Mammary epithelial cell (primary cell): ENCODE results near the gene DPH1.

Source experiments
- CTCF ChIP-seq, 2 donors: IDR thresholded peaks in 1 of 2; conservative IDR thresholded peaks in 1 of 2; 2 replicates each; pipeline ENCODE4 v1.5.1; 2011 to 2012; ENCODE audit warnings: inconsistent platforms in 2 of 2, low read length in 2 of 2, mild to moderate bottlenecking in 2 of 2, control low read depth in 1 of 2, low read depth in 1 of 2; ENCODE audit not compliant: insufficient read depth in 1 of 2; ENCODE audit errors: extremely low read depth in 1 of 2
- EZH2 ChIP-seq: IDR thresholded peaks from 2 replicates; pipeline ENCODE4 v1.6.1; 2012; ENCODE audit warnings: low read length, inconsistent platforms, borderline replicate concordance

GRCh38 chr17:2041561-2042389 lies 11.8 kb downstream of the DPH1 start, which contains the start of gene OVCA2:
- TF ChIP-seq CTCF (conservative IDR thresholded peaks at IDR 0.05 in 1 of 2, IDR thresholded peaks at IDR 0.05 in 1 of 2; ENCODE audit: extremely low read depth in 1 of 2, insufficient read depth in 1 of 2, low read depth in 1 of 2, low read length in 2 of 2) (peak; percentile 12 to 51), EZH2 (no peak)
